Measurements from ENCODE around the gene PTCRA. TPM values are rescaled to one million over a fixed set of nuclear protein-coding genes. Genes with fewer than 3 reads are reported as not detected.
"Not testable (repeated sequence)": the region's sequence is repeated elsewhere in the genome, so short reads cannot be mapped to it uniquely, and the experiment has no call there.

The PTCRA gene
- total and polyA plus RNA-seq, 4 donors: 0.29 to 0.50 TPM; not detected in 2

DNA sequence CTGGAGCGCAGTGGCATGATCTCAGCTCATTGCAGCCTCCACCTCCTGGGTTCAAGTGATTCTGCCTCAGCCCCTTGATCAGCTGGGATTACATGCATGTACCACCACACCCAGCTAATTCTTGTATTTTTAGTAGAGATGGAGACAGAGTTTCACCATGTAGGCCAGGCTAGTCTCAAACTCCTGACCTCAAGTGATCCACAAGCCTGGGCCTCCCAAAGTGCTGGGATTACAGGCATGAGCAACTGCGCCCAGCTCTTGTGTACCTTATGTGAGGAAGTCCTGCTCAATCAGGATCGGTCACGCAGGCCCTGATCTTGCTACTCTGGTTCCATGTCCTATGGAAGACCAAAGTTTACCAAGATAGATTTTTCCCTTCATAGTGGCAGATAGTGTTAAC lies 27.7 kb upstream of the PTCRA start:
- H3K9me3 ChIP-seq (ENCODE audit: control insufficient read depth, insufficient read depth, low read length); H3K4me1 ChIP-seq (ENCODE audit: control insufficient read depth, insufficient read depth, low read length); DNase-seq (ENCODE audit: low read depth in 4 of 6, low spot score in 6 of 6); H3K27ac ChIP-seq (ENCODE audit: low read depth, low read length); H3K27me3 ChIP-seq (ENCODE audit: control insufficient read depth, insufficient read depth, low read length); H3K4me3 ChIP-seq (ENCODE audit: low read depth, low read length): not testable (repeated sequence)
- WGBS (ENCODE audit: insufficient coverage): no CpG with 5 or more reads among the region's 4 CpGs
- peaks cover 29% of the 10 kb centered on the region for H3K36me3 ChIP-seq (ENCODE audit: control insufficient read depth, insufficient read depth, low read length)

DNA sequence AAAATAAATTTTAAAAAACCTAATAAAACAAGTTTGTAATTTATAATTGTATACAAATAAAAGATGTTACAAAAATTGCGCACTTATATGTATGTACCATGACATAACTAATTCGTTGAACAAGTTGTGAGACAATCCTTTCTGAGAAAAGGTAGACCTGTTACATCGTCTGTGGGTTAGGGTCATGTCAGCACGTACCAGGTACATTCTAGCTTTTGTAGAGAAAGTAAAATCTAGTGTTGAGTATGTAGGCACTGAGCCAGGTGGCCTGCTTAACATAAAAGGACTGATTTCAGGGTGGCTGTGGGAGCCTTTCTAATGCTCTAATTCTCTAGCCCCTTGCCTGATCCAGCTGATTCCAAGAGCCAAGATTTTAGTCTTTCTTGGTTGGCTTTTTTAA lies 26.0 kb upstream of the PTCRA start:
- no peak for DNase-seq (ENCODE audit: low read depth in 4 of 6, low spot score in 6 of 6)
- H3K4me1 ChIP-seq (ENCODE audit: control insufficient read depth, insufficient read depth, low read length): peaks cover 8% of the 10 kb centered on the region
- 47% methylated on average over 3 of the region's 4 CpGs for WGBS (ENCODE audit: insufficient coverage)
- H3K27me3 ChIP-seq (ENCODE audit: control insufficient read depth, insufficient read depth, low read length): no peaks in the 10 kb centered on the region
- peak overlapping the region; percentile 98 for H3K4me3 ChIP-seq (ENCODE audit: low read depth, low read length)
- no peak overlapping the region for H3K27ac ChIP-seq (ENCODE audit: low read depth, low read length)
- H3K36me3 ChIP-seq (ENCODE audit: control insufficient read depth, insufficient read depth, low read length): peaks cover 19% of the 10 kb centered on the region
- H3K9me3 ChIP-seq (ENCODE audit: control insufficient read depth, insufficient read depth, low read length): no peaks in the 10 kb centered on the region

GRCh38 chr6:42890311-42891198 lies 25.3 kb upstream of the PTCRA start:
- H3K36me3 ChIP-seq (ENCODE audit: control insufficient read depth, insufficient read depth, low read length): peaks cover 11% of the 10 kb centered on the region
- peak overlapping the region; percentile 98 for H3K4me3 ChIP-seq (ENCODE audit: low read depth, low read length)
- H3K27me3 ChIP-seq (ENCODE audit: control insufficient read depth, insufficient read depth, low read length): no peaks in the 10 kb centered on the region
- H3K4me1 ChIP-seq (ENCODE audit: control insufficient read depth, insufficient read depth, low read length): peaks cover 8% of the 10 kb centered on the region
- no peaks in the 10 kb centered on the region for H3K9me3 ChIP-seq (ENCODE audit: control insufficient read depth, insufficient read depth, low read length)
- peak overlapping the region; percentile 96 for H3K27ac ChIP-seq (ENCODE audit: low read depth, low read length)
- under 1% methylated on average over 59 of the region's 63 CpGs for WGBS (ENCODE audit: insufficient coverage)
- peak; percentile 83 to 99 (median 93) for DNase-seq (ENCODE audit: low read depth in 4 of 6, low spot score in 6 of 6)

DNA sequence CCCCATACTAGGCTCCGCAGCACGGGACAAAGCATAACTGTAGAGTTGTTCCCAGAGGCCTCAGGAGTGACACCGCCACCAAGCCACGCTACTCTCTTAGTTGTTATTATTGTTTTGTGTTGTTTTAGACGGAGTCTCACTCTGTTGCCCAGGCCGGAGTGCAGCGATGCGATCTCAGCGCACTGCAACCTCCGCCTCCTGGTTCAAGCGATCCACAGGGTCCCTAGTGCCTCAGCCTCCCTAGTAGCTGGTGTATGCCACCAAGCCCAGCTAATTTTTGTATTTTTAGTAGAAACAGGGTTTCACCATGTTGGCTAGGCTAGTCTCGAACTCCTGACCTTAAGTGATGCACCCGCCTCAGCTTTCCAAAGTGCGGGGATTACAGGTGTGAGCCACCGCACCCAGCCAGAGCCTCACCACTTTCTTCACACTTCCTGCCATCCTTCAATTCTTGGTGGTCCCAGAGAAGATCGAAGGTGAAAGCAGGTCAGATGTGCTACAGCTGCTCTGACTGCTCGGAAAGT lies 24.6 kb upstream of the PTCRA start:
- Histone ChIP-seq H3K4me3 (ENCODE audit: low read depth, low read length) (peak overlapping the region; percentile 98), H3K36me3 (ENCODE audit: control insufficient read depth, insufficient read depth, low read length) (peaks cover 7% of the 10 kb centered on the region), H3K27ac (ENCODE audit: low read depth, low read length) (peak overlapping the region; percentile 96), H3K27me3 (ENCODE audit: control insufficient read depth, insufficient read depth, low read length) (no peaks in the 10 kb centered on the region), H3K9me3 (ENCODE audit: control insufficient read depth, insufficient read depth, low read length) (no peaks in the 10 kb centered on the region), H3K4me1 (ENCODE audit: control insufficient read depth, insufficient read depth, low read length) (peaks cover 8% of the 10 kb centered on the region)
- DNase-seq (ENCODE audit: low read depth in 4 of 6, low spot score in 6 of 6): no peak
- WGBS (ENCODE audit: insufficient coverage): 32% methylated on average over 13 of the region's 17 CpGs

GRCh38 chr6:42894041-42894828 lies 21.6 kb upstream of the PTCRA start:
- not testable (repeated sequence) for H3K4me3 ChIP-seq (ENCODE audit: low read depth, low read length); DNase-seq (ENCODE audit: low read depth in 4 of 6, low spot score in 6 of 6); H3K9me3 ChIP-seq (ENCODE audit: control insufficient read depth, insufficient read depth, low read length); H3K36me3 ChIP-seq (ENCODE audit: control insufficient read depth, insufficient read depth, low read length); H3K4me1 ChIP-seq (ENCODE audit: control insufficient read depth, insufficient read depth, low read length); H3K27me3 ChIP-seq (ENCODE audit: control insufficient read depth, insufficient read depth, low read length); H3K27ac ChIP-seq (ENCODE audit: low read depth, low read length)
- 76% methylated on average over 12 of the region's 19 CpGs for WGBS (ENCODE audit: insufficient coverage)

DNA sequence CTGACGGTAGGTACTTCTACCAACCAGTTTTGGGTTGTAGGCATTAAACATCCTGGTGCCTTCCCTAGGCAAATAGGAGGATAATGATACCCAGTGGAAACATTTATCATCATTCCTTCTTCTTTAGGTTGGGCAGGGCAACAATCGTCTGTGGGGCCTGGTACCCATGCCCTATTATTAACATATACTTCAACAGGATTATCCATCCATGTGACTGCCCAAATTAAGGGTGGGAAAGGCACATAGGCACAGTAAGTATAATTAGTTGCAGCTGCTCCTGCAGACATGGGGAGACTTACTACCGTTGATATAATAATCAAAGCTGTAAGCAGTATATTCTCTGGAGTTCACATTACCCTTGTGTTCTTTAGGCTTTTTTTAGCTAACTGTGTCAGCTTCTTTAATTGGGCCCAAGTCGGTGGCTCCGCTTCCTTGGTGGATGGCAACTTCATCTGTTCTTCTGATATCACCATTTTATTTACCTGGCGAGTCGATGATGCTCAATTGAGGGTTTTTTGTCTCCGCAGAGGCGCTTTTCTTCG lies 19.6 kb upstream of the PTCRA start:
- Histone ChIP-seq H3K4me3 (ENCODE audit: low read depth, low read length) (no peak overlapping the region), H3K36me3 (ENCODE audit: control insufficient read depth, insufficient read depth, low read length) (no peaks in the 10 kb centered on the region), H3K27me3 (ENCODE audit: control insufficient read depth, insufficient read depth, low read length) (no peaks in the 10 kb centered on the region), H3K27ac (ENCODE audit: low read depth, low read length) (no peak overlapping the region), H3K9me3 (ENCODE audit: control insufficient read depth, insufficient read depth, low read length) (no peaks in the 10 kb centered on the region), H3K4me1 (ENCODE audit: control insufficient read depth, insufficient read depth, low read length) (peaks cover 9% of the 10 kb centered on the region)
- WGBS (ENCODE audit: insufficient coverage): no CpG with 5 or more reads among the region's 10 CpGs
- DNase-seq (ENCODE audit: low read depth in 4 of 6, low spot score in 6 of 6): no peak

DNA sequence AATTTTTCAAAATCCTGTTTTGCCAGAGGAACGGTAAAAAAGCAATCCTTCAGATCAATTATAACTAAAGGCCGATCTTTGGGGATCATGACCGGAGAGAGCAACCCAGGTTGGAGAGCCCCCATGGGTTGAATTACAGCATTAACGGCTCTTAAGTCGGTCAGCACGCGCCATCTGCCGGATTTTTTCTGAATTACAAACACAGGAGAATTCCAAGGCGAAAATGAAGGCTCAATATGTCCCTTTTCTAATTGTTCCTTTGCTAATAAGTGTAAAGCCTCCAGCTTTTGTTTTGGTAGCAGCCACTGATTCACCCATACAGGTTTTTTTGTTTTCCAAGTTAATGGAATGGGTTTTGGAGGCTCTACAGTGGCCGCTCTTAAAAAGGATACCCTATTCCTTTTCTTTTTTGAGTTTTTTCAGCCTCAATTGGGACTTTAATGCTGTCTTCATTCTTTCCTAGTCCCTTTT lies 16.9 kb upstream of the PTCRA start:
- Histone ChIP-seq H3K4me1 (ENCODE audit: control insufficient read depth, insufficient read depth, low read length) (peaks cover 7% of the 10 kb centered on the region), H3K27me3 (ENCODE audit: control insufficient read depth, insufficient read depth, low read length) (no peaks in the 10 kb centered on the region), H3K4me3 (ENCODE audit: low read depth, low read length) (no peak overlapping the region), H3K36me3 (ENCODE audit: control insufficient read depth, insufficient read depth, low read length) (no peaks in the 10 kb centered on the region), H3K9me3 (ENCODE audit: control insufficient read depth, insufficient read depth, low read length) (no peaks in the 10 kb centered on the region), H3K27ac (ENCODE audit: low read depth, low read length) (no peak overlapping the region)
- WGBS (ENCODE audit: insufficient coverage): 0% methylated on average over 7 of the region's 10 CpGs
- DNase-seq (ENCODE audit: low read depth in 4 of 6, low spot score in 6 of 6): peak in 2 of 6 donors; percentile 87 to 93

- H3K4me3 ChIP-seq (ENCODE audit: low read depth, low read length): no peak overlapping the region
- WGBS (ENCODE audit: insufficient coverage): 0% methylated on average over 1 of the region's 8 CpGs
- H3K4me1 ChIP-seq (ENCODE audit: control insufficient read depth, insufficient read depth, low read length): peaks cover 7% of the 10 kb centered on the region
- H3K27ac ChIP-seq (ENCODE audit: low read depth, low read length): no peak overlapping the region
- H3K36me3 ChIP-seq (ENCODE audit: control insufficient read depth, insufficient read depth, low read length): no peaks in the 10 kb centered on the region
- no peaks in the 10 kb centered on the region for H3K27me3 ChIP-seq (ENCODE audit: control insufficient read depth, insufficient read depth, low read length)
- peak in 1 of 6 donors; percentile 67 for DNase-seq (ENCODE audit: low read depth in 4 of 6, low spot score in 6 of 6)
- H3K9me3 ChIP-seq (ENCODE audit: control insufficient read depth, insufficient read depth, low read length): no peaks in the 10 kb centered on the region
Measured at GRCh38 chr6:42899871-42900270, 16.0 kb upstream of the PTCRA start.

DNA sequence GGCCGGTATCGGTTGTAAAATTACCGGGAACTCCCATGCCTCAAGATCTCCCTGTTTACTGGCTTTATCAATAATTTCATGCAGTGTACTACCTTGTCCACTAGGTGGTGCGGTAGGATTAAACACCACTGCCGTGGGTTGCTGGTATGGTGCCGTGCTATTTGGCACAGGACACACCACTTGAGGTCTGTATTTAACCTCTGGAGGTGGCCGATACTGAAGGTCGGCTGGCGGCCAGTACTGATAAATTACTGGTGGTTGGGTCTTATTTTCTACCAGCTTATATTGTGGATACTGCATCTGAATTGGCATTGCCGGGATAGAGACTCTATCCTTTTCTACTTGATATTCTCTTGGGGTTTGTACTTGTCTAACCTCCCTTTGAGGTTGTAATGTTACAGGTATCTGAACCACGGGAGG lies 14.3 kb upstream of the PTCRA start:
- no peaks in the 10 kb centered on the region for H3K36me3 ChIP-seq (ENCODE audit: control insufficient read depth, insufficient read depth, low read length)
- H3K27ac ChIP-seq (ENCODE audit: low read depth, low read length): no peak overlapping the region
- peak in 5 of 6 donors; percentile 72 to 96 (median 76) for DNase-seq (ENCODE audit: low read depth in 4 of 6, low spot score in 6 of 6)
- no peaks in the 10 kb centered on the region for H3K9me3 ChIP-seq (ENCODE audit: control insufficient read depth, insufficient read depth, low read length)
- peak overlapping the region; percentile 7 for H3K4me3 ChIP-seq (ENCODE audit: low read depth, low read length)
- WGBS (ENCODE audit: insufficient coverage): 0% methylated on average over 9 of the region's 11 CpGs
- no peaks in the 10 kb centered on the region for H3K27me3 ChIP-seq (ENCODE audit: control insufficient read depth, insufficient read depth, low read length)
- H3K4me1 ChIP-seq (ENCODE audit: control insufficient read depth, insufficient read depth, low read length): peaks cover 7% of the 10 kb centered on the region

Data from spinal cord (tissue), 10 donors.